Right lobe of liver (tissue), 6 donors: Measurements from ENCODE around the gene MAGI1. TPM values are rescaled to one million over a fixed set of nuclear protein-coding genes. Genes with fewer than 3 reads are reported as not detected.

Experiments
- ATAC-seq, 4 donors: fragments of 200-7000 bp; cut with Tn5 transposase; one replicate each; pipeline ENCODE4 v1.9.1; 2020; ENCODE audit warnings: mild to moderate bottlenecking in 4 of 4, moderate library complexity in 4 of 4
- DNase-seq, 3 donors: peaks; one replicate each; pipeline ENCODE4 v3.0.0-alpha.2; 2020
- H3K27ac ChIP-seq, 3 donors: fragments of 200-600 bp; one replicate each; pipeline ENCODE4 v1.8.0; 2022
- H3K27me3 ChIP-seq, 2 donors: fragments of 200-600 bp; one replicate each; pipeline ENCODE4 v1.8.0; 2022
- H3K36me3 ChIP-seq, 4 donors: fragments of 200-600 bp; sonication (generic) in 1 of 4; one replicate each; pipeline versions ENCODE4 v1.5.1 to v1.8.0; 2017 to 2022; ENCODE audit warnings: control low read depth in 1 of 4
- H3K4me1 ChIP-seq, 4 donors: fragments of 200-600 bp; sonication (generic) in 1 of 4; one replicate each; pipeline versions ENCODE4 v1.5.1 to v1.8.0; 2017 to 2022; ENCODE audit warnings: control low read depth in 1 of 4
- H3K4me3 ChIP-seq, 3 donors: fragments of 200-600 bp; one replicate each; pipeline ENCODE4 v1.8.0; 2022
- H3K9me3 ChIP-seq, 4 donors: fragments of 200-600 bp; sonication (generic) in 1 of 4; one replicate each; pipeline versions ENCODE4 v1.5.1 to v1.8.0; 2017 to 2022; ENCODE audit warnings: control low read depth in 1 of 4
- POLR2A ChIP-seq: fragments of 450-650 bp; IDR thresholded peaks from one replicate; pipeline ENCODE4 v1.6.1; 2017; ENCODE audit warnings: antibody characterized with exemption, mild to moderate bottlenecking
- WGBS: methylation state at CpG from one replicate; pipeline ENCODE4 v1.1.6; 2018; ENCODE audit warnings: low coverage, low lambda C conversion rate; ENCODE audit not compliant: insufficient coverage; ENCODE audit errors: missing lambda C conversion rate; 5-methylcytosine and 5-hydroxymethylcytosine counted together
- intact Hi-C, 2 donors: fragments of 100-400 bp; cut with DNase I; formaldehyde crosslinking; loops; one replicate each; pipeline versions ENCODE4 v1.11.2 to v1.14.1; 2022
- total RNA-seq, 6 experiments: library from RNA; depleted of rRNA in 2 of 6; stranded (reverse); fragments of >200 nt in 2 of 6; fragmentation: NEBNext Ultra II Directional in 3 of 6; extraction: Animal tissue kit (Norgen Biotek cat#: 25700) in 3 of 6; gene quantifications; one replicate each; pipeline versions ENCODE4 v1.1.0 to v1.2.4, GENCODE V29; 2016 to 2023
- TF ChIP-seq, protein P1 (sequence below), 4 donors: fragments of 200-600 bp in 3 of 4; fragments of 450-650 bp in 1 of 4; IDR thresholded peaks; one replicate each; pipeline versions ENCODE4 v1.5.1 to v1.8.0; 2016 to 2022; ENCODE audit warnings: antibody characterized with exemption in 4 of 4, mild to moderate bottlenecking in 2 of 4
- donor health status: DM: no; HTN: yes; CAD: no.
- donor health status: DM: no; HTN: no; CAD: no.
- donor health status: DM: no; HTN: no; CAD: no.
- donor health status: DM: no; HTN: yes; CAD: no.
- donor health status: DM: no; HTN: yes; CAD: no.

MAGI1 gene
- total RNA-seq, 6 experiments from 2014 or later: 22.6 to 37.7 (median 26.9) TPM

DNA sequence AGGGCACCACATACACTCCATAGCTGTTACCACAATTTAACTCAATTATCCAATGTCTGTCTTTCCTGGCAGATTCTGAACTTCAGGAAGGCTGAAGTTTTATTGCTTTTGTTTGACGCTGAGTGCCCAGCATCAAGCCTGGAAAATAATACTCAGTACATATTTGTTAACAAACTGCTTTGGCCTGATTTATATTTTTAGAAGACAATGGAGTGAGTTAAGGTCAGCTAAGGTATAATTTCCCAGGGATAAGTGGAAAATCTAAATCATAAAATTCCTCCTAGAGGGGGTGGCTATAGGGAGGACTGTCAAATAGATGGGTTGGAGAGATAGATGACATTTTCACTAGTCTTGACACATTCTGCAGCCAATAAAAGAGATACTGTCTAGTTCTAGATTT, 691.6 kb downstream of the MAGI1 start:
- Histone ChIP-seq H3K36me3 (no peaks in the 10 kb centered on the region), H3K27ac (no peak overlapping the region), H3K4me3 (no peak overlapping the region), H3K9me3 (no peaks in the 10 kb centered on the region), H3K27me3 (no peaks in the 10 kb centered on the region), H3K4me1 (no peaks in the 10 kb centered on the region)
- 71% methylated on average over 1 of the region's 1 CpG for WGBS
- DNase-seq (no peak), ATAC-seq (no peak)
- intact Hi-C loops: no loop called here
- no peak for TF ChIP-seq POLR2A
- TF ChIP-seq, protein P1, sequence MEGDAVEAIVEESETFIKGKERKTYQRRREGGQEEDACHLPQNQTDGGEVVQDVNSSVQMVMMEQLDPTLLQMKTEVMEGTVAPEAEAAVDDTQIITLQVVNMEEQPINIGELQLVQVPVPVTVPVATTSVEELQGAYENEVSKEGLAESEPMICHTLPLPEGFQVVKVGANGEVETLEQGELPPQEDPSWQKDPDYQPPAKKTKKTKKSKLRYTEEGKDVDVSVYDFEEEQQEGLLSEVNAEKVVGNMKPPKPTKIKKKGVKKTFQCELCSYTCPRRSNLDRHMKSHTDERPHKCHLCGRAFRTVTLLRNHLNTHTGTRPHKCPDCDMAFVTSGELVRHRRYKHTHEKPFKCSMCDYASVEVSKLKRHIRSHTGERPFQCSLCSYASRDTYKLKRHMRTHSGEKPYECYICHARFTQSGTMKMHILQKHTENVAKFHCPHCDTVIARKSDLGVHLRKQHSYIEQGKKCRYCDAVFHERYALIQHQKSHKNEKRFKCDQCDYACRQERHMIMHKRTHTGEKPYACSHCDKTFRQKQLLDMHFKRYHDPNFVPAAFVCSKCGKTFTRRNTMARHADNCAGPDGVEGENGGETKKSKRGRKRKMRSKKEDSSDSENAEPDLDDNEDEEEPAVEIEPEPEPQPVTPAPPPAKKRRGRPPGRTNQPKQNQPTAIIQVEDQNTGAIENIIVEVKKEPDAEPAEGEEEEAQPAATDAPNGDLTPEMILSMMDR (IDR thresholded peaks at IDR 0.05): no peak

DNA sequence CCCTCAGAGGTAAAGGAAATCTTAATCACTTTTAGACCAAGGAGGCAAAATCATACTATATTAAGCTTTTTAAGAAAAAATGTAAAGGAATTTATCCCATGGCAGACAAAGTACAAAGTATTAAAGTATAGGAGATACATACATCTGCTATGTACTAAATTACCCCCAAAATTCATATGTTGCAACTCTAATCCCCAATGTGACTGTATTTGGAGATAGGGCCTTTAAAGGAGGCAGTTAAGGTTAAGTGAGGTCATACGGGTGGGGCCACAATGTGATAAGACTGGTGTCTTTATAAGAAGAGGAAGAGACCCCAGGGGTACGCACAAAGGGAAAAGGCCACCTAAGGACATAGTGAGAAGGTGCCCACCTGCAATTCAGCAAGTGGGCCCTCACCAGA, 693.9 kb downstream of the MAGI1 start:
- DNase-seq (no peak), ATAC-seq (no peak)
- TF ChIP-seq, protein P1 (IDR thresholded peaks at IDR 0.05): no peak
- TF ChIP-seq POLR2A: no peak
- intact Hi-C loops: no loop called here
- no peaks in the 10 kb centered on the region for H3K4me1 ChIP-seq
- no peak overlapping the region for H3K27ac ChIP-seq
- no peaks in the 10 kb centered on the region for H3K36me3 ChIP-seq
- WGBS: 71% methylated on average over 2 of the region's 2 CpGs
- no peak overlapping the region for H3K4me3 ChIP-seq
- no peaks in the 10 kb centered on the region for H3K9me3 ChIP-seq
- H3K27me3 ChIP-seq: no peaks in the 10 kb centered on the region

DNA sequence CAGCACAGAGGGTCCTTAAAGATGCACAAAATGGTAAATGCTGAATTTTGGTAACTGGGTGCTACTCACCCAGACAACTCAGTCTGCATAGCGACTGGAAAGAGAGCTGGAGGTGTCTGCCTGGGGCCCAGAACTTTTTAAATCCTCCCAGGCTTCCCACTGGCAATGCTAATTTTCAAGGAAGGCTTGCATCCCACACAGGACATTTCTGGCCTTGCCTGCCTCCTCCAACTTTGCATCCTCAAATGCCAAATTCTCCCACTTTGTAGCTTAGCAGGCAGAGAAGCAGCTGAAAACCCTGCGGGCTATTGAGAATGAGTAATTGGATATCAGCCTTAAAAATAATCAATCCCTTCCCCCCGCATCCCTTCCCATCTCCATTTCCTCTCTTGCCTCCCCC, 694.3 kb downstream of the MAGI1 start:
- H3K4me3 ChIP-seq: no peak overlapping the region
- no peaks in the 10 kb centered on the region for H3K4me1 ChIP-seq
- no peaks in the 10 kb centered on the region for H3K9me3 ChIP-seq
- TF ChIP-seq, protein P1 (IDR thresholded peaks at IDR 0.05): no peak
- TF ChIP-seq POLR2A: no peak
- no peaks in the 10 kb centered on the region for H3K36me3 ChIP-seq
- ATAC-seq (no peak), DNase-seq (no peak)
- 100% methylated on average over 2 of the region's 3 CpGs for WGBS
- H3K27ac ChIP-seq: no peak overlapping the region
- intact Hi-C loops: no loop called here
- no peaks in the 10 kb centered on the region for H3K27me3 ChIP-seq

DNA sequence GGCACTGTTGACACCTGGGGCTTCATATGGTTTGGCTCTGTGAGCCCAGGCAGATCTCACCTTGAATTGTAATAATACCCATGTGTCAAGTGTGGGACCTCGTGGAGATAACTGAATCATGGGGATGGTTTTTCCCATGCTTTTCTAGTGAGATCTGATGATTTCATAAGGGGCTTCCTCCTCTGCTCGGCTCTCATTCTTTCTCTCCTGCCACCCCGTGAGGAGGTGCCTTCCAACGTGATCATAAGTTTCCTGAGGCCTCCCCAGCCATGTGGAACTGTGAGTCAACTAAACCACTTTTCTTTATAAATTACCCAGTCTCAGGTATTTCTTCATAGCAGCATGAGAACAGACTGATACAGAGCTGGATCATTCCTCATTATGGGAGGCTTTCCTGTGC, 695.0 kb downstream of the MAGI1 start:
- DNase-seq (no peak), ATAC-seq (no peak)
- H3K9me3 ChIP-seq: no peaks in the 10 kb centered on the region
- intact Hi-C loops: no loop called here
- no peak overlapping the region for H3K4me3 ChIP-seq
- 72% methylated on average over 4 of the region's 4 CpGs for WGBS
- H3K27ac ChIP-seq: no peak overlapping the region
- H3K36me3 ChIP-seq: no peaks in the 10 kb centered on the region
- no peaks in the 10 kb centered on the region for H3K4me1 ChIP-seq
- no peaks in the 10 kb centered on the region for H3K27me3 ChIP-seq
- no peak for TF ChIP-seq POLR2A
- TF ChIP-seq, protein P1 (IDR thresholded peaks at IDR 0.05): no peak

DNA sequence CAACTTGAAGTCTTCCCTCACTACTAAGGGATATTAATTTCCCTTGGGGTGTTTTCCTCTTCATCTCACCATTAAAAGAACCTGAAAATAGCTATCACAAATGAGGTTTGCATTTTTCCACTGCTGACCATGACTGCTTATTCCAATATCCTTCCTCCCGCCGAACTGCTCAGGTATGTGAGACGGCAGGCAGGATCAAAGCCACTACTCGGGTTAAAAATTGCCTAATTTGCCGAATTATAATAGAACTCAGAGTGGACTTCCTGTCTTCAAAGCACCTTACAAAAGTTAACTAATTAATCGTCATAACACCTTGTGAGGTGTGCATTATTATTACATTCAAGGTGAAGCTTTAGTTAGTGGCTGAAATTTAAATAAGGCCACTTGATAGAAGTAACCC, 695.7 kb downstream of the MAGI1 start:
- no peak for DNase-seq
- Histone ChIP-seq H3K36me3 (no peaks in the 10 kb centered on the region), H3K27me3 (no peaks in the 10 kb centered on the region), H3K27ac (no peak overlapping the region), H3K4me1 (no peaks in the 10 kb centered on the region), H3K4me3 (no peak overlapping the region), H3K9me3 (no peaks in the 10 kb centered on the region)
- intact Hi-C loops: no loop called here
- no peak for TF ChIP-seq POLR2A
- TF ChIP-seq, protein P1 (IDR thresholded peaks at IDR 0.05): no peak
- WGBS: 74% methylated on average over 6 of the region's 6 CpGs
- no peak for ATAC-seq
